Ectodermal cell (in vitro differentiated cells): ENCODE measurements around the gene RABL3.

Experiments used
- H3K27ac ChIP-seq: 2 replicates; pipeline ENCODE4 v1.7.0; 2013; ENCODE audit warnings: mild to moderate bottlenecking, low read depth, low read length; ENCODE audit not compliant: insufficient read depth, poor library complexity, severe bottlenecking
- H3K27me3 ChIP-seq: 2 replicates; pipeline ENCODE4 v1.7.0; 2013; ENCODE audit warnings: mild to moderate bottlenecking, low read length; ENCODE audit not compliant: insufficient read depth, control insufficient read depth, poor library complexity, severe bottlenecking
- H3K36me3 ChIP-seq: one replicate; pipeline ENCODE4 v1.7.0; 2013; ENCODE audit warnings: low read length; ENCODE audit not compliant: control insufficient read depth, insufficient read depth
- H3K4me1 ChIP-seq: one replicate; pipeline ENCODE4 v1.7.0; 2013; ENCODE audit warnings: low read length; ENCODE audit not compliant: control insufficient read depth, insufficient read depth
- H3K4me3 ChIP-seq: 2 replicates; pipeline ENCODE4 v1.7.0; 2013; ENCODE audit warnings: low read depth, low read length, control low read depth; ENCODE audit not compliant: insufficient read depth
- H3K9me3 ChIP-seq: 2 replicates; pipeline ENCODE4 v1.7.0; 2013; ENCODE audit warnings: mild to moderate bottlenecking, low read length, moderate library complexity; ENCODE audit not compliant: control insufficient read depth
- WGBS, 2 experiments: methylation state at CpG; one replicate each; pipeline ENCODE4 v1.1.7; 2013; ENCODE audit warnings: missing lambda C conversion rate in 2 of 2; 5-methylcytosine and 5-hydroxymethylcytosine counted together

The RABL3 gene

GRCh38 chr3:120685411-120685810, 56.9 kb downstream of the RABL3 start:
- peaks cover 9% of the 10 kb centered on the region for H3K4me1 ChIP-seq
- H3K27me3 ChIP-seq, result no peaks in the 10 kb centered on the region
- WGBS, 2 experiments, result 100% methylated on average over 1 of the region's 1 CpG; no CpG with 5 or more reads in 1 of the 2 experiments
- H3K27ac ChIP-seq, result no peak overlapping the region
- no peaks in the 10 kb centered on the region for H3K36me3 ChIP-seq
- no peaks in the 10 kb centered on the region for H3K9me3 ChIP-seq
- no peak overlapping the region for H3K4me3 ChIP-seq

GRCh38 chr3:120684896-120685295, 57.4 kb downstream of the RABL3 start:
- Histone ChIP-seq H3K4me1 (peaks cover 9% of the 10 kb centered on the region), H3K9me3 (no peaks in the 10 kb centered on the region), H3K27me3 (no peaks in the 10 kb centered on the region), H3K4me3 (no peak overlapping the region), H3K27ac (no peak overlapping the region), H3K36me3 (no peaks in the 10 kb centered on the region)
- 82 to 83% methylated on average over 4 of the region's 4 CpGs for WGBS, 2 experiments

GRCh38 chr3:120683671-120684301, 58.5 kb downstream of the RABL3 start:
- no peaks in the 10 kb centered on the region for H3K36me3 ChIP-seq
- no peak overlapping the region for H3K27ac ChIP-seq
- H3K27me3 ChIP-seq, result no peaks in the 10 kb centered on the region
- peaks cover 9% of the 10 kb centered on the region for H3K4me1 ChIP-seq
- no peak overlapping the region for H3K4me3 ChIP-seq
- 96 to 97% methylated on average over 3 of the region's 3 CpGs for WGBS, 2 experiments
- no peaks in the 10 kb centered on the region for H3K9me3 ChIP-seq

- WGBS, 2 experiments, result 90 to 96% methylated on average over 1 of the region's 1 CpG
- Histone ChIP-seq H3K36me3 (no peaks in the 10 kb centered on the region), H3K27ac (no peak overlapping the region), H3K27me3 (no peaks in the 10 kb centered on the region), H3K4me1 (peaks cover 9% of the 10 kb centered on the region), H3K9me3 (no peaks in the 10 kb centered on the region), H3K4me3 (no peak overlapping the region)
Measured at GRCh38 chr3:120683213-120683612, 59.1 kb downstream of the RABL3 start.

GRCh38 chr3:120682095-120682681, 60.1 kb downstream of the RABL3 start, which contains the start of gene HGD:
Gene HGD (minus strand): TSS chr3:120682239. CDS start chr3:120682111, 128 bp downstream.
- no peak within 1 kb of the TSS for H3K4me3 ChIP-seq
- WGBS, 2 experiments, result 94 to 96% methylated on average over 5 of the region's 5 CpGs
- no peaks in the 10 kb centered on the region for H3K27me3 ChIP-seq
- H3K4me1 ChIP-seq, result peaks cover 9% of the 10 kb centered on the region
- no peaks in the 10 kb centered on the region for H3K9me3 ChIP-seq
- H3K27ac ChIP-seq, result no peak within 1 kb of the TSS
- H3K36me3 ChIP-seq, result no peaks in the 10 kb centered on the region

- Histone ChIP-seq H3K4me1 (peaks cover 9% of the 10 kb centered on the region), H3K4me3 (no peak overlapping the region), H3K27ac (no peak overlapping the region), H3K36me3 (no peaks in the 10 kb centered on the region), H3K9me3 (no peaks in the 10 kb centered on the region), H3K27me3 (no peaks in the 10 kb centered on the region)
- WGBS, 2 experiments, result 88 to 92% methylated on average over 4 of the region's 4 CpGs
Measured at GRCh38 chr3:120681506-120682038, 60.7 kb downstream of the RABL3 start.

- Histone ChIP-seq H3K9me3 (no peaks in the 10 kb centered on the region), H3K36me3 (no peaks in the 10 kb centered on the region), H3K27me3 (no peaks in the 10 kb centered on the region), H3K27ac (no peak overlapping the region), H3K4me3 (no peak overlapping the region), H3K4me1 (peaks cover 9% of the 10 kb centered on the region)
- 94 to 97% methylated on average over 2 of the region's 2 CpGs for WGBS, 2 experiments
Measured at GRCh38 chr3:120681018-120681417, 61.3 kb downstream of the RABL3 start.

- no peak overlapping the region for H3K27ac ChIP-seq
- H3K4me3 ChIP-seq, result no peak overlapping the region
- peaks cover 9% of the 10 kb centered on the region for H3K4me1 ChIP-seq
- WGBS, 2 experiments, result 91 to 96% methylated on average over 2 to 3 of the region's 3 CpGs
- no peaks in the 10 kb centered on the region for H3K9me3 ChIP-seq
- no peaks in the 10 kb centered on the region for H3K27me3 ChIP-seq
- no peaks in the 10 kb centered on the region for H3K36me3 ChIP-seq
Measured at GRCh38 chr3:120680193-120680894, 62.0 kb downstream of the RABL3 start.

GRCh38 chr3:120678984-120679383, 63.3 kb downstream of the RABL3 start:
- H3K4me3 ChIP-seq, result no peak overlapping the region
- no peaks in the 10 kb centered on the region for H3K27me3 ChIP-seq
- peak overlapping the region; percentile 52 for H3K27ac ChIP-seq
- peaks cover 9% of the 10 kb centered on the region for H3K4me1 ChIP-seq
- H3K9me3 ChIP-seq, result no peaks in the 10 kb centered on the region
- 94 to 99% methylated on average over 3 of the region's 3 CpGs for WGBS, 2 experiments
- H3K36me3 ChIP-seq, result no peaks in the 10 kb centered on the region

- Histone ChIP-seq H3K4me1 (peaks cover 9% of the 10 kb centered on the region), H3K4me3 (no peak overlapping the region), H3K9me3 (no peaks in the 10 kb centered on the region), H3K27ac (peak overlapping the region; percentile 52), H3K27me3 (no peaks in the 10 kb centered on the region), H3K36me3 (no peaks in the 10 kb centered on the region)
- 67 to 74% methylated on average over 6 of the region's 6 CpGs for WGBS, 2 experiments
Measured at GRCh38 chr3:120678331-120678947, 63.9 kb downstream of the RABL3 start.
